H1 (cell line): ENCODE measurements around the gene CCR2.

ENCODE experiments used
- CBX8 ChIP-seq: fragments of 300-800, 300-1000 bp; sonication (generic); IDR thresholded peaks from 2 replicates; pipeline ENCODE4 v1.7.1; 2016; ENCODE audit warnings: low read depth, low read length, borderline replicate concordance
- CTCF ChIP-seq, 3 experiments: IDR thresholded peaks; 1 replicate in 2 of 3; 2 replicates in 1 of 3; pipeline versions ENCODE4 v1.5.1 to v1.6.1; 2011; ENCODE audit warnings: low read length in 3 of 3, mild to moderate bottlenecking in 3 of 3, inconsistent platforms in 2 of 3, low read depth in 1 of 3, moderate library complexity in 1 of 3; ENCODE audit not compliant: insufficient read depth in 1 of 3; ENCODE audit errors: control extremely low read depth in 1 of 3
- KDM1A ChIP-seq: fragments of 200-600, 300-600 bp; sonication (generic); IDR thresholded peaks from 2 replicates; pipeline ENCODE4 v1.7.1; 2016; ENCODE audit warnings: mild to moderate bottlenecking, low read length, borderline replicate concordance
- POLR2A ChIP-seq, 2 experiments: IDR thresholded peaks; 1 replicate in 1 of 2; 2 replicates in 1 of 2; pipeline ENCODE4 v1.6.1; 2011; ENCODE audit warnings: low read depth in 2 of 2, low read length in 2 of 2, mild to moderate bottlenecking in 2 of 2; ENCODE audit errors: control extremely low read depth in 1 of 2
- POLR2AphosphoS5 ChIP-seq: IDR thresholded peaks from 2 replicates; pipeline ENCODE4 v1.6.1; 2011; ENCODE audit warnings: low read depth, low read length
- RNF2 ChIP-seq: fragments of 200-900, 300-1000 bp; sonication (generic); IDR thresholded peaks from 2 replicates; pipeline ENCODE4 v1.7.1; 2016; ENCODE audit warnings: borderline replicate concordance, low read depth, mild to moderate bottlenecking, antibody characterized with exemption, low read length; ENCODE audit not compliant: poor library complexity, severe bottlenecking; ENCODE audit errors: missing control alignments
- USF2 ChIP-seq: IDR thresholded peaks from 2 replicates; pipeline ENCODE4 v1.6.1; 2011; ENCODE audit warnings: low read length, improper control_type of control experiment

- TF ChIP-seq USF2 = no peak
- no peak for TF ChIP-seq CTCF (IDR thresholded peaks at IDR 0.05; ENCODE audit: control extremely low read depth in 1 of 3, insufficient read depth in 1 of 3, low read depth in 1 of 3, low read length in 3 of 3)
- no peak for TF ChIP-seq RNF2
- TF ChIP-seq KDM1A = no peak
- no peak for TF ChIP-seq POLR2A (IDR thresholded peaks at IDR 0.05; ENCODE audit: control extremely low read depth in 1 of 2, low read depth in 2 of 2, low read length in 2 of 2)
- no peak for TF ChIP-seq POLR2AphosphoS5
- no peak for TF ChIP-seq CBX8
Observed at GRCh38 chr3:46354478-46354877, 567 bp downstream of the CCR2 start.
